ENCODE data around the gene RABGAP1.

- TF ChIP-seq CTCF (conservative IDR thresholded peaks at IDR 0.05 in 1 of 2, IDR thresholded peaks at IDR 0.05 in 1 of 2; ENCODE audit: extremely low read depth in 1 of 2, insufficient read depth in 1 of 2, low read depth in 1 of 2, low read length in 2 of 2), result no peak
- TF ChIP-seq EZH2 (IDR thresholded peaks at IDR 0.05; ENCODE audit: borderline replicate concordance, low read length), result no peak
Measured at GRCh38 chr9:122923947-122924346, 16.9 kb upstream of the RABGAP1 start.
